Stimulated activated CD4-positive, alpha-beta T cell treated with anti-CD3 and anti-CD28 coated beads, Interleukin-12 subunit alpha, Interleukin-12 subunit beta, amount 100 ng/mL, for 48 hours (primary cell): ENCODE measurements around the gene UBE2C.
"Not testable (repeated sequence)": the region's sequence is repeated elsewhere in the genome, so short reads cannot be mapped to it uniquely, and the experiment has no call there.

ENCODE experiments used
- DNase-seq, 3 donors: peaks; one replicate each; pipeline ENCODE4 v3.0.0-alpha.2; 2020; ENCODE audit warnings: low read depth in 2 of 3, low spot score in 1 of 3

The UBE2C gene

GRCh38 chr20:45797955-45798354 is 14.5 kb upstream of the UBE2C start:
- DNase-seq: not testable (repeated sequence)

DNA sequence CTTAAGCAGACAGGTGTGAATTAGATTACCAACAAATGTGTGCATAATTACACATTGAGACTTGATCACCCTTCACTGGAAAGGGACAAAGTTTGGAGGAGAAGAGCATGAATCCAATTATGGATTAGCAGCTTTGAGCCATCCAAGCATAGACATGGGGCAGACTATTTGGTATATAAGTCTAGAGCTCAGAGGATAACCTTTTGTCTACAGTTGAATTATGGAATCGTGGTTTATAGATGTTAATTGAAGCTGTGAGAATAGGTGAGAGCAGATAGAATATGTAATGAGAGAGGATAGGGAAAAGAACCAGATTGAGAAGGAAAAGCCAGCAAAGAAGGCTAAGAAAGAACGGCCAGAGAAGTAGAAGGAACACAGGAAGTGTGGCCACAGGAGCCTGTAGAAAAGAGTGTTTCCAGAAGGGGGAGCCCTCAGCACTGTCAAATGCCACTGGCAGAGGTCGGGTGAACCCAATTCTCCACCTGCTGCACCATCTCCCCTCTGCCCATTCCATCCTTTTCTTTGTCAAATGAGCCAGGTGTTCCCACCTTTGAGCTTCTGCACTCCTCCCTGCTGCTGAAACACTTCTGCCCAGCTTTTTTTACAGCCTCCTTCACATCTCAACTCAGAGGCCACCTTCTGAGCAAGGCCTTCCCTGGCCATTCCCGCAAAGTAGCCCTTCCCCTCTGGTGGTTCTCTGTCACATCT is 13.4 kb upstream of the UBE2C start:
- peak; percentile 23 to 69 (median 41) for DNase-seq

GRCh38 chr20:45801851-45802250 is 10.6 kb upstream of the UBE2C start:
- no peak for DNase-seq

GRCh38 chr20:45810191-45810970 is 2.1 kb upstream of the UBE2C start:
- DNase-seq: no peak

- DNase-seq: no peak
These were observed 529 bp downstream of the UBE2C start for GRCh38 chr20:45813006-45813340.

GRCh38 chr20:45813489-45813888 is 1.0 kb downstream of the UBE2C start:
- no peak for DNase-seq

GRCh38 chr20:45814314-45814713 is 1.9 kb downstream of the UBE2C start:
- no peak for DNase-seq

- no peak for DNase-seq
These were observed 4.5 kb downstream of the UBE2C start for GRCh38 chr20:45816951-45817350.

- no peak for DNase-seq
These were observed 5.1 kb downstream of the UBE2C start for GRCh38 chr20:45817376-45818194.

DNA sequence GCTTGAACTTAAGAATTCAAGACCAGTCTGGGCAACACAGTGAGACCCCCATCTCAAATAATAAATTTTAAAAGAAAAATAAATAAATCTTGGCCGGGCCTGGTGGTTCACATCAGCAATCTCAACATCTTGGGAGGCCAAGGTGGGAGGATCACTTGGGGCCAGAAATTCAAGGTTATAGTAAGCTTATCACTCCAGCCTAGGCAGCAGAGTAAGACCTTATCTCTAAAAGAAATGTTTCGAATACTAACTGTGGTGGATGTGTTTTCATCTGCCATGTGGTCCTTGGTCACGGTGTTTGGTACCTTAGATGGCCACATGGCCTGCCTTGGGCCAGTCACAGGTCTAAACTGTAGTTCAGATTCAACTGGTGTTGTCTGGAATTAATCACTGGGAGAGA is 5.8 kb downstream of the UBE2C start:
- no peak for DNase-seq

- no peak for DNase-seq
These were observed 7.0 kb downstream of the UBE2C start for GRCh38 chr20:45819466-45819865.

DNA sequence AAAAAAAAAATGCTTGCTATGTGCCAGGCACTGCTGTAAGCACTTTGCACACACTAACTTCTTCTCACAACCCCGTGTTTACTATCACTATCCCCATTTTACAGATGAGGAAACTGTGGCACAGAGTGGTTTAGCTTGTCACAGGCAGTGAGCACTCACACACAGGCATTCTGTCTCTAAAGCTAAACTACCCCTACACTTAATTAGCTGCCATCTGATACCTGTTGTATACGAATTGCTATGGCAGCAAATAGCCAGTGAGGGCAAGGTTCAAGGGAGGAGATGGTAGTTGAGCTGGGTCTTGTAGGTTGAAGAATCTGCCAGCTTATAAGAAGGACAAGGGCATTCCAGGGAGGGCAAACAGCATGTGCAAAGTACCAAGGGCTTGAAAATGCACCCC is 9.5 kb downstream of the UBE2C start:
- DNase-seq: no peak

- DNase-seq: no peak
These were observed 10.4 kb downstream of the UBE2C start for GRCh38 chr20:45822857-45823256.

- DNase-seq: peak in 2 of 3 donors; percentile 26 to 41
These were observed 11.7 kb downstream of the UBE2C start for GRCh38 chr20:45823949-45824835.

DNA sequence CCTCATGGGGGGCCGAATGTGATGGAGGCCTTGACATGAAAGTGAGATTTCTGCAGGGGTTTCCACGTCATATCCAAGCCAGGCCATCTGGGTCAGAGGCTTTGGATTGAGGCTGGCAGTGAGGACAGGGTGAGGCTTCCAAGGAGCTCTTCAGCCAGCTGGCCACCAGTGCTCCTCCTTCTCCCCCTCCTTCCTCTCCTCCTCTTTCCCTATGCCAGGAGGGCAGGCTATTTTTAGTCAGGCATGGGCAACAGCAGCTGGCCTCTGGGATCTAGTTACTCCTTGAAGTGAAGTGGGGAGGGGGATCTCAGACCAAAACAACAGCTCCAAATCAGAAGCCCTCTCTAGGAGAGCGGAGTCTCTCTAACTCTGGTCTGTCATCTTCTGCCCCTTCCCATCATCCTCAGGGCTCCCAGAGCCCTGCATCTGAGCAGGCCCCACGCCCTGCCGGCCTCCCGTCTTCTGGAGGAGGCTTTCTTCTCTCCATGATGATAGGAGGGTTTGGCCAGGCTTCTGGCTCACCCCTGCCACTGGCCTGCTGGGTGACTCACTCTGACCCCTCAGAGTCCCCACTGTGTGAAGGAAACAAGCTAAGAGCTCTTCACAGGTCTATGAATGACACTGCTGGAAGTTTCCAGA is 14.1 kb downstream of the UBE2C start:
- no peak for DNase-seq

DNA sequence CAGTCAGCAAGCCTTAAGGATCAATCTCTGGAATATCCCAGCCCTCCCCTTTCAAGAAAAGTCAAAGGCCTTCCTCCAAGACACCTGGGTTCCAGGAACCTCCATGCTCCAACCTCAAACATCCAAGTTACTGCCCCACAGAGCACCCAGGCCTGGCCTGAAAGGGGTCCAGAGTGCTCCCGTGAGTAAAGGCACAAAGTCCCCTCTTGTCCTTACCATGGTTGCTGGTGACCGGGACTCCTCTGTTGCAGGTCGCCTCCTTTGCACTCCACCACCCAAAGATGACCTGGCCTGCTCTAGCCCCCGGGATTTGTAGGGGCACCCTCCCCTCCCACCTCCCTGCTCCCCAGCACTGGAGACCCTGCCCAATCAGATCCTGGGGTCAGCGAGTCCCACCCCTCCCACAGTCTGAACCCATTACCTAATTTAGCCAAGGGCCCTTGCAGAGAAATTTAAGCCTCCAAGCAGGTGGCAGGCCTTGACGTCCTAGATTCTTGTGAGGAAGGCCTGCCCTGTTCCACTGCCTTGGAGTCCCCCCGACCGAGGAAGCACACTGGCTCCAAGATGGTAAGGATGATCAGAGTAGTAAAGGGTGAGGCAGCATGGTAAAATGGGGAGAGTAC is 14.7 kb downstream of the UBE2C start, which contains the start of gene TNNC2:
Gene TNNC2 (minus strand): TSS at position 283 of the 623 bp plus-strand sequence. CDS start 64 bp downstream, at position 219.
- no peak for DNase-seq

DNA sequence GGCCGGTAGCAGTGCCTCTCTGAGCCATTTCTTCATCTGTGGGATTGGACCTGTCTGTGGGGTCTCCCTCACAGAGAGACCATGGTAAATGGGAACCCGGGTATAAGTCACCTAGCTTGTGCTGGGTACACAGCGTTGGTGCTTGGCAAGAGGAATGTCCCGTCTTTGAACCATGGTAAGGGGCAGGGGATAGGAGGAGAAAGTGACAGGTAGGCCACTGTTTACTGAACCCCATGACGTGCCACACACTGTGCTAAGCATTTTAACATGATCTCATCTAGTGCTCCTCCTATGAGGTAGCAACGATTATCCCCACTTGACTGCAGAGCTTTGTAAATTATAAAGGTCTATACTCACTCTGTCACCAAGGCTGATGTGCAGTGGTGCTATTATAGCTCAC is 15.3 kb downstream of the UBE2C start:
- DNase-seq: no peak

DNA sequence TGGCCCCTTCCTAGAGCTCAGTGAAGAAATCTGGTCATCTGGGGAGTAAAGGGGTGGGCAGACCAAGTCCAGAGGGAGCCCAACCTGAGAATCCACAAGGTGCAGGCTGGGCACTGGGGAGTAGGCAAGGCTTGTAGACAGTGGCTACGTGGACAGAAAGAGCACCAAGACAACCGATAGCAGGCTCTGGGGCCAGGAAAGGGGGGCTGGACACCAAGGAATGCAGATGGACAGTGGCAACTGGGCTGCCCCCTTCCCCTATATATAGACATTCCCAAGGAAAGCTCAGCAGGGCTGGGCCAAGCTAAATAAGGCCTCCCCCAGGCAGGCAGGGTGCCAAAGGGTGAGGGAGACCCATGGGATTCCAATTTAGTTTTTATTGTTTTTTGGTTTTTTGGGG is 16.1 kb downstream of the UBE2C start:
- DNase-seq: no peak

- DNase-seq: not testable (repeated sequence)
These were observed 17.2 kb downstream of the UBE2C start for GRCh38 chr20:45829673-45830106.

DNA sequence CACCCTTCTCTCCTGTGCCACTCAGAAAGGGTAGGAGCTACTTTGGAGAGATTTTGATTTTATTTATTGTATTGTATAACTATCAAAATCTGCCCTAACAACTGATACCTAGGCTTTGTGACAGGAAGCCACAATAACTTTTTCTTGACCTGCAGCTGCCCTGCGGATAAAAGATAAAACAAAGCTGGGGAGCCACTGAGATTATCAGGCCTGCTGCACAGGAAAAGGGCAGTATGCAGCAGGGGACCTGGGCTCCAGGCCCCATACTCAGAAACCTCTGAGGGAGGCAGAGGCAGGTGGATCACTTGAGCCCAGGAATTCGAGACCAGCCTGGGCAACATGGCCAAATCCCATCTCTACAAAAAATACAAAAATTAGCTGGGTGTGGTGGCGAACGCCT is 20.2 kb downstream of the UBE2C start:
- DNase-seq: no peak
